Inflammatory macrophage treated with lipopolysaccharide for 4 hours (primary cell): ENCODE data around the gene BOK.
A peak's percentile ranks its signal among the peaks of the same experiment; 100 is the strongest.
"Not testable (repeated sequence)": the region's sequence is repeated elsewhere in the genome, so short reads cannot be mapped to it uniquely, and the experiment has no call there.

Experiments
- DNase-seq: peaks from one replicate; pipeline ENCODE4 v3.0.0-alpha.2; 2020

Gene BOK, protein sequence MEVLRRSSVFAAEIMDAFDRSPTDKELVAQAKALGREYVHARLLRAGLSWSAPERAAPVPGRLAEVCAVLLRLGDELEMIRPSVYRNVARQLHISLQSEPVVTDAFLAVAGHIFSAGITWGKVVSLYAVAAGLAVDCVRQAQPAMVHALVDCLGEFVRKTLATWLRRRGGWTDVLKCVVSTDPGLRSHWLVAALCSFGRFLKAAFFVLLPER

GRCh38 chr2:241558532-241559322, at the start of gene BOK:
BOK (plus strand) TSS chr2:241558745; CDS start chr2:241559484, 739 bp downstream.
- DNase-seq, result peak; percentile 22

GRCh38 chr2:241509155-241509784, 49.3 kb upstream of the BOK start:
- DNase-seq, result no peak

GRCh38 chr2:241511091-241511741, 47.3 kb upstream of the BOK start:
- no peak for DNase-seq

- DNase-seq, result no peak
Measured at GRCh38 chr2:241514553-241514952, 44.0 kb upstream of the BOK start.

DNA sequence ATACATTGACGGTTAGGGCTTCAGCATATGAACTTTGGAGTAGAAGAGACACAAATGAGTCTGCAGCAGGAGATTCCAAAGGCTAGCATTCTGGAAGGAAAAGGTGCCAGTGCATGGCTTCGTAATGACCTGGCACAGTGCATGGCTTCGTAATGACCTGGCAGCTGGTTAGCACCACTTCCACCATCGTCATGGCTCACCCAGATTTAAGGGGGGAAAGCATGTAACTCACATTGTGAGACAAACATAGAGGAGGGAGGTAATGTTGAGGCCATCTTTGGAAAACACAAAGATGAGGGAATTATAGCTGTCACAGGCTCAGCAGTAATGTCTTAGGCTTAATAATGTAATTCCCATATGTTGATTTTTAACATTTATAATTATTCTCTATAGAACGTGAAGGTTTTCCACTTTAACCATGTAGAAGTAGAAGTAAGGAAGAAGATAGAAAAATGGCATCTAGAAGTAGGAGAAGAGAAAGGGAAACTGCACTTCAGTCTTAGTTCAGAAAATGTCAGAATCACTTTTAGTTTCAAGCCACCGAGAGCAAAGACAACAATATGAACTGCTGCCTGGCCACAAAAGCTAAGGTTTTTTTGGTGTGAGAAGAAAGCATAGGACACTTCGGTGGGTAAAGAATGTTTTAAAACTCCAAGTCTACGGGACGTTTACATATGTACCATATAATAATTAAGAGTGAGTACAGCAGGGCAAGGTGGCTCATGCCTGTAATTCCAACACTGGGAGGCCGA, 43.4 kb upstream of the BOK start:
- DNase-seq, result peak; percentile 35

DNA sequence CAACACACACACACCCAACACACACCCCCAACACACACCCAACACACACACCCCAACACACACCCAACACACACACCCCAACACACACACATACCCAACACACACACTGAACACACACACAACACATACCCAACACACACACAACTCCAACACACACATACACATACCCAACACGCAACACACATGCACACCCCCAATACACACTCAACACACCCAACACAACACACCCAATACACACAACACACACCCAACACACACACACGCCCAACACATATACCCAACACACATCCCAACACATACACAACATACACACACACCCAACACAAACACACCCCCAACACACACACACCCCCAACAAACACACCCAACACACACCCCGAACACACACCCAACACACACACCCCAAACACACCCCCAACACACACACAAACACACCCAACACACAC, 42.0 kb upstream of the BOK start:
- DNase-seq, result no peak

GRCh38 chr2:241517297-241517696, 41.2 kb upstream of the BOK start:
- no peak for DNase-seq

- DNase-seq, result no peak
Measured at GRCh38 chr2:241519669-241520068, 38.9 kb upstream of the BOK start.

DNA sequence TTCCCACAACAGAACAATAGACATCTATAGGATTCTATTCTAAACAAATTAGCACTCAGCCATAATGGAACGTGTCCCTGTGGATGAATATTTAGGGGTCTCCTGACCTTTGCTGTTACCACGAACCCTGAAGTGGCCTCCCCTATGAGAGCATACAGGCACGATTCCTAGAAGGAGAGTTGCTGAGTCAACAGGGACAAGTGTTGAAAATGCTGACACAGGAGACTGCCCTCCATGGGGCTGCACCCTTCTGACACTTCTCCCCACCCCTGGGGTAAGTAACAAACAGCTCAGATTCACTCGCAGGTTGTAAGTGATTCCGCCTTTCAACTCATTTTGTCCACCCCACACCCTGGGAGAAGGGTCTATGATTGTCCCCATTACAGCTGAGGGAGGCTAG, 36.1 kb upstream of the BOK start:
- no peak for DNase-seq

GRCh38 chr2:241525818-241526780, 32.4 kb upstream of the BOK start:
- DNase-seq, result not testable (repeated sequence)

DNA sequence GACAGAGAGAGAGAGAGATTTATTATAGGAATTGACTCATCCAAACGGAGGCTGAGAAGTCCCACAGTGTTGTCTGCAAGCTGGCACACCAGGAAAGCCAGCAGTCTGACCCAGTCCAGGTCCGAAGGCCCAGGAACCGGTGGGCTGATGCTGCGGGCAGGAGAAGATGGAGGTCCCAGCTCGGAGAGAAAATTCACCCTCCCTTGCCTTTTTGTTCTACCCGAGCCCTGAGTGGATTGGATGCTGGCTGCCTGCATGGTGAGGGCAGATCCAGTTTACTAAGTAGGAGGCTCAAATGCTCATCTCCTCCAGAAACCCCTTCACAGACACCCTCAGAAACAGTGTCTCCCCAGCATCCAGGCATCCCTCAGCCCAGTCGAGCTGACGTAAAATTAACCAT, 28.0 kb upstream of the BOK start:
- DNase-seq, result no peak

GRCh38 chr2:241531161-241531722, 27.3 kb upstream of the BOK start:
- no peak for DNase-seq

- no peak for DNase-seq
Measured at GRCh38 chr2:241532168-241532567, 26.4 kb upstream of the BOK start.

DNA sequence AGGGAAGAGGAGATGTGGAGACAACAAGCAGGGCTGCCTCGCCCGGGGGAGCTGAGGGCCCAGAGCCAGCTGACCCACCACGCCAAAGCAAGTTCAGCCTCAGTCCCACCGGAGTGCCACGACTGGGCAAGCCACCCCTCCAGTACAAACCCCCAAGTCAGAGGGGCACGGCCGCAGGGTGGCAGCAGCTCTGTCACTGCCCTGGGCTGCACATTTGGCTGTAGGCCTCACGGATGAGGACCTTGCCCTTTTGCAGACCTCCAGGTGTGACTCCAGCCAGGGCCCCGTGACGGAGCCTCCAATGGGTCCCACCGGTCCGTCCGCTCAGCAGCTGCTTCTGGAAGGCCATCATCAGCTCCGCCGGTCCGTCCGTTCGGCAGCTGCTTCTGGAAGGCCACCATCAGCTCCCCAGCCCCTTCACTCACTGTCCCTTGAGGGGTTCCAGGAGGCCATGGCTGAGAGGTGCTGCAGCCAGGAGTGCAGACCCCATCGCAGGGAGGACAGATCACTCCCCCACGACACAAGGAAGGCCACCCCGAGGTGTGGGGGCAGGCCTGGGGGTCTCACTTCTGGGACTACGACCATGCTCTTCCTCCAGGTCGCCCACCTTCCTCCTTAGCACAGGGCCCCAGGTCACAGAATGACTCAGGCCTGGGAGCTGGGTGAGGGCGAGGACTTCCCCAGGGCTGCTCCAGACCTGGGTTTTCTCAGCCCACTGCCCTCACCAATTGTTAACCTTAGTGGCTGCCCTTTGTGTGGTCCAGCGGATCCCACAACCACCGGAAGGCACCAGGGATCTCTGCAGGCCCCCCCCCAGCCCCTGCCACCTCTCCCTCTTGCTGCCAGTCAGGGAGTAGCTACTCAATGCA, 25.6 kb upstream of the BOK start:
- no peak for DNase-seq

- DNase-seq, result no peak
Measured at GRCh38 chr2:241534293-241534692, 24.3 kb upstream of the BOK start.

GRCh38 chr2:241534701-241535375, 23.7 kb upstream of the BOK start:
- no peak for DNase-seq

DNA sequence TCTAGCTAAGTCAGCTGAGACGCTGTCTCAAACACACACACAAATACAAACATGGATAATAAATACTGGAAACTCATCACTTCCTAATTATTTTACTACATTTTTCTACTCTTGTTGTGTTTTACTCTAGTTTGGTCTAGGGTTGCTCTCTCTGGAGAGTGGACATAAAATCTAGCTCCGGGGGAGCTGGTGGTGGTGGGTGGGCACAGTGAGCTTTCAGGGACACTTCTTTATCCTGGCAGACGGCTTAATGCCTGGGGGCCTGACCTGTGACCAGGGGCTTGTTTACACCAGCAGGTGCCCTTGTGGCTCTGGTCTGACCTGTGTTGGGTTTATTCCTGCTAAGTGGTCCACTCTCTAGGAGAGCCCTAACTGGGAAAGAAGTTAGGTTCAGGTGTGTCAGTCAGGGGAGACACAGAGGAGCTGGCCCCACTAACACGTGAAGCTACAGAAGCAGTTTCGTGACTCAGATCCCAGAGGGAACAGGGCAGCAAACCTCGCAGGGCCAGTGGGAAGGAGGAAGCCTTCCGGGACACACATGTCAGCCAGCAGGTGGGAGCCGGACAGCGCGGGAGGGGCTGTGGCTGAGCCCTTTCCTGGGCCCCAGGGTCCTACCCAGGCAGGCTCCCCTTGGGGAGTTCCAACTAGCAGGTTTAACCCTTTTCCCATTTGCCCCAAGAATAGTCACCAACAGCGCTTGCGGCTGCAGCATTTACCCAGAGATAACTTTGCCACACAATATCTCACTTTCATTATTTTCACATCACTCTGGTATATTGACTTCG, 22.5 kb upstream of the BOK start:
- no peak for DNase-seq

GRCh38 chr2:241538838-241539615, 19.5 kb upstream of the BOK start:
- no peak for DNase-seq
